22Rv1 (cell line): ENCODE measurements around the gene SMG9.

Experiments used
- H3K27ac ChIP-seq: fragments of 450-650 bp; 2 replicates; pipeline ENCODE4 v1.5.1; 2017
- CTCF ChIP-seq: fragments of 450-650 bp; IDR thresholded peaks from 2 replicates; pipeline ENCODE4 v1.5.1; 2017; ENCODE audit warnings: mild to moderate bottlenecking
- ZFX ChIP-seq: fragments of 450-650 bp; IDR thresholded peaks from 2 replicates; pipeline ENCODE4 v1.6.1; 2017; ENCODE audit warnings: antibody characterized with exemption, borderline replicate concordance

The SMG9 gene

DNA sequence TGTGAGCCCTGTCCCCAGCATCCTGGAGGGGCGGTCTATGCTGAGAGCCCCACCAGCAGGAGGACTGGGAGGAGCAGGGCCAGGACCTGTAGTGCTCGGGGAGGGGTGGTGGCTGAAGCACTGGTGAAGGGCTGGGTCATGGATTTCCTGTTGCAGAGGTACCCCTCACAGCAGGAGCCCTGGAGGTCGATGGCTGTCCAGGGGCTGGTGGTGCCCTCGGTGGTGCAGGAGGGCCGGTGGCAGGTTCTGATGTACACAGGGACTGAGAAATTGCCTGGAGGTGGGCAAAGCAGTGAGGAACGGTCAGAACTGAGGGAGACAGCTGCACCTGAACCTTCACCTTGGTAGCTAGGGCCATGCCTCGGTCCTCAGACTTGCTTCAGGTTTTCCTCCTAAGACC is 42.8 kb upstream of the SMG9 start:
- H3K27ac ChIP-seq, result no peak overlapping the region
- no peak for TF ChIP-seq ZFX
- TF ChIP-seq CTCF, result no peak

DNA sequence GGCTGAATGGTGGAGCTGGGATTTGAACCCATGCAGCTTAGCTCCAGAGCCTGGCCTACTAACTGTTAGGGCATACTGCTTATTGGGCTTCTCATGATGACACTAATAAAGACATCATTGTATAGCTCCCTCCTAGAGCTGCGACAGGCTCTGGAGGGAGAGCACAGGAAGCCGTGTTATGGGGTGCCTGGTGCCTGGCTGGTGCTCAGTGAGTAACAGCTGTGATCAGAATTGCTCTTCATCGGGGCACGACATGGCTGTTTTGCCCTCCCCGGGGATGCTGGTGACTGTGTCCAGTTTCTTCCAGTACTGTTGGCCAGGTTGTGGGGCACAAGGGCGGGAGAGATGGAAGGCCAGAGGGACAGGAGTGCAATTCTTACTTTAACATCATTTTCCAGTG is 42.4 kb upstream of the SMG9 start:
- H3K27ac ChIP-seq, result no peak overlapping the region
- TF ChIP-seq CTCF (no peak), ZFX (no peak)

- TF ChIP-seq ZFX (no peak), CTCF (no peak)
- H3K27ac ChIP-seq, result no peak overlapping the region
These were observed 35.8 kb upstream of the SMG9 start for GRCh38 chr19:43790587-43790986.

DNA sequence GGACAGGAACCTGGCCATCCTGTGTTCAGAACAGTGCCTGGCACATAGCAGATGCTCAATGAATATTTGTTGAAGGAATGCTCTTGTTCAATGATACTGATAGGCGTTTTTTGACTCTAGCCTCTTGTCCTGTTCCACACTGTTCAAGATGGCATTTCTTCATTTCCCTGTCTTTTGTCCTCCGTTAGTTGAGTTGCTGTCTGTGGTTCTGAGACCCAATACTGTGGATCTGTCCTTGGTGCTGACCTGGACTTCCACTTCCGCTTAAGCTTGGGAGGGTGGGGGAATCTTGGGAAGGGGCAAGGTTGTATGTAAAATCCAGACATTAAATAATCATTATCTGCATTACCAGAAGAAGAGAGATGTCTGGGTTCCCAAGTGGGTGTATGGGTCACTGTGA is 34.3 kb upstream of the SMG9 start:
- no peak overlapping the region for H3K27ac ChIP-seq
- TF ChIP-seq ZFX, result no peak
- TF ChIP-seq CTCF, result no peak

DNA sequence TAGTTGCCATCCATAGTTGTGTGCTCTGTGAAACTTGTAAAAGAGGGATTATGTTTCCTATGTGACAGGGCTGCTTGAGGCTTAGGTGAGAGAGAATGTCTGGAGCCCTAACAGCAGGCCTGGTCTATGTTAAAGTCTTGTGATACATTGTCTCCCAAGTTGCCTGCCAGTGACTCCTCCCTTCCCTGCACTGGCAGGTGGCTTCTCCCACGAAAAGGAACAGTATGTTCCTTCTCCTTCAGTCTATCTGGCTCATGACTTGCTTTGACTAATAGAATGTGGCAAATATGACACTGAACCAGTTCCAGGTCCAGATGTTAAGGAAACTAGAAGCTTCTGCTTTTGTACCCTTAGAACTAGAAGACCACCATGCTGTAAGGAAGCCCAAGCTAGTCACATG is 31.9 kb upstream of the SMG9 start:
- TF ChIP-seq ZFX (no peak), CTCF (no peak)
- peak overlapping the region; percentile 33; the same call in 1 of the 2 replicates for H3K27ac ChIP-seq

- no peak for TF ChIP-seq ZFX
- peak; percentile 98 for TF ChIP-seq CTCF
- peak overlapping the region; percentile 57 for H3K27ac ChIP-seq
These were observed 30.4 kb upstream of the SMG9 start for GRCh38 chr19:43784981-43785808.

- TF ChIP-seq ZFX, result no peak
- no peak for TF ChIP-seq CTCF
- H3K27ac ChIP-seq, result peak overlapping the region; percentile 57
These were observed 29.6 kb upstream of the SMG9 start for GRCh38 chr19:43784241-43784980.
